GM20000 (cell line): ENCODE measurements around the gene TRIM21.
"Not testable (repeated sequence)": the region's sequence is repeated elsewhere in the genome, so short reads cannot be mapped to it uniquely, and the experiment has no call there.

Source experiments
- DNase-seq: peaks from one replicate; pipeline ENCODE4 v3.0.0; 2012; ENCODE audit warnings: low spot score
- CTCF ChIP-seq: IDR thresholded peaks from 2 replicates; pipeline ENCODE4 v1.5.1; 2012; ENCODE audit warnings: mild to moderate bottlenecking, control low read depth; ENCODE audit errors: extremely low read depth, missing control alignments

TRIM21 gene

DNA sequence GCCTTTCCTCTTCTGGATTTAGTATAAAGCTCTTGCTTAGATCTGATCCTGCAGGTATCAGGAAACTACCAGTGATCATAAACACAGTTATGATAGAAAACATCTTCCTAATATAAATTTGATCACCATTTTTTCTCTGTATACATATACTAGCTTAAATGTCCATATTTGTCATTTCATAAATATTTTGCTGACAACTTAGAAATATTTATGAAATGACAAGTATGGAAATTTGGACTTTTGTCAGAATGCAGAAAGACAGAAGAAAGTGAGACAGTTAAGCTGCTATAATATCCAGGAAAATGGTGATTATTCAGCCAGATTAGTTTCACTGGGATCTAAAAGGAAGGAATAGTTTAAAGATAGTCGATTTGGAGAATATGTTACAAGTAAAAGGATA lies 22.8 kb upstream of the TRIM21 start:
- DNase-seq, result no peak
- TF ChIP-seq CTCF, result no peak

- DNase-seq, result not testable (repeated sequence)
These were observed 12.7 kb upstream of the TRIM21 start for GRCh38 chr11:4406206-4406605.

DNA sequence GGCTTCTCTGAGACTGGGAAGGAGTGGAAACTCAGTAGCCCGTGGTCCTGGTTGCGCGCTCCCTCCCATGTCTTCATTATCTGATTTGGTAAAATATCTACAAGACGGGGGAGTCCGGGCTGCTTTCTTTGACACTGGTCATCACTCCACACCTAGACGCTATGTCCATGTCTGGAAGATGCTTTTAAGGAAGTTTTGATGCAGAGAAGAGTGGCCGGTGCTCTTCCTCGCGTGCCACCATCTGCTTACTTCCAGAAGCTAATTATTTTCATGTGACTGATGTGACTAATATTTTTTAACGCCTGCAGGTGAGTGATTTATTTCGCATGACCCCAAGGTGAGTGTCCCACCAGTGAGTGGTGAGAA lies 339 bp upstream of the TRIM21 start:
- no peak for DNase-seq
- TF ChIP-seq CTCF, result no peak

GRCh38 chr11:4388221-4388620 lies 5.3 kb downstream of the TRIM21 start:
- DNase-seq, result no peak
- no peak for TF ChIP-seq CTCF

- no peak for DNase-seq
- no peak for TF ChIP-seq CTCF
These were observed 7.3 kb downstream of the TRIM21 start for GRCh38 chr11:4385978-4386740.

GRCh38 chr11:4381901-4382300 lies 11.6 kb downstream of the TRIM21 start:
- TF ChIP-seq CTCF, result no peak
- no peak for DNase-seq

DNA sequence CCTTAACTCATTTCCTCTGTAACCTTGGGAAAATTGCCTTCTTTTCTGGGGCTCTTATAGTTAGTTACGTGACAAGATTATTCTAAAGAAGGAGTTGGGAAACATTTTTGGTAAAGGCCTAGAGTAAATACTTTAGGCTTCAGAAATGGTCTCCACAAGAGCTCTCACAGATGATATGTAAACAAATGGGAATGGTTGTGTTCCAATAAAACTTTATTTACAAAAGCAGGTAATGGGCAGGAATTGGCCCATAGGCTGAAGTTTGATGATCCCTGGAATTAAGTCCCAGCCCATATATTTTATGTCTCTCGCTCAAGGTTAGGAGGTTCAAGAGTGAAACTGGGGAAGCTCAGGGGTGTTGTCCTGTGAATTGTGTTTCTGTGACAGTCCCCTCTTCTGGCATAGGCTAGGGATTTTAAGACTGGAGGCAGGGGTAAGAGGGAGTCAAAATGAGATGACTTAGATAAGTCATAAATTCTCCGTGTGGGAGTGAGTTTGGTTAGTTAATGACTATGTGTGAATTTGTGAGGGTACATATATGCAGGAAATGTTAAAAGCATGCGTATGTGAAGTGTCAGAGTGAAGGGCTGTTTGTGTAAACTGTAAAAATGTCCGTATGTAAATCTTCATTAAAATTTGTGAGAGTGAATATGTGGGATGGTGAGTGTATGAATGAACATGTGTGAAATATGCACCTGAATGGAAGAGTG lies 17.9 kb downstream of the TRIM21 start:
- DNase-seq, result no peak
- no peak for TF ChIP-seq CTCF

GRCh38 chr11:4370166-4370565 lies 23.3 kb downstream of the TRIM21 start:
- no peak for TF ChIP-seq CTCF
- no peak for DNase-seq
